ENCODE results near the gene P2RY11. TPM values are rescaled to one million over a fixed set of nuclear protein-coding genes. Genes with fewer than 3 reads are reported as not detected.

The P2RY11 gene
- total RNA-seq, 2 experiments from 2014 or later = 39.1 to 43.1 TPM

DNA sequence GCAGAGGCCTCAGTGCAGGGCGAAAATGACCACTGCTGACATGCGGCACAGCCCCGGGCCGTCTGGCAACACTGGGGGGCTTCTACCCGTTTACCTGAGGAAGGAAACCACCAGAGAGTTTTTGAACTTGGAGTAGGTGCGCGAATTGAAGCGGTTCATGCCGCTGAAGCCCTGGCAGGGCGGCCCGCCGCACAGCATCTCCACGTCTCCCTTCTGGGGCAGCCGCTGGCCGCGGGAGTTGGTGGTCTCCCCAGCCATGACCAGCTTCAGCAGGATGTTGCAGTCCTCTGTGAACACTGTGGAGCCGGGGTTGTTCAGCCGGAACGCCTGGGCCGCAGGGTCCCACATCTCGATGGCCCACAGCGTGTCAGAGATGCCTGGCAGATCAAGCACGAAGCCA lies 28.5 kb downstream of the P2RY11 start:
- Mint-ChIP-seq H3K4me1 (peaks cover 26% of the 10 kb centered on the region), H3K27ac (no peak overlapping the region), H3K36me3 (ENCODE audit: low read depth) (peaks cover 65% of the 10 kb centered on the region), H3K27me3 (no peaks in the 10 kb centered on the region), H3K4me3 (no peak overlapping the region), H3K9me3 (no peaks in the 10 kb centered on the region)
- DNase-seq = no peak
- ChIA-PET POLR2A (no interaction called here), CTCF (interaction anchor here (0.7 to 1.2 kb wide), 3 partner anchors 26 to 88 kb away, joined by 3 to 4 read pairs (median 3); no protein-coding TSS in a partner anchor)

GRCh38 chr19:10141479-10141878 lies 30.0 kb downstream of the P2RY11 start:
- H3K36me3 Mint-ChIP-seq (ENCODE audit: low read depth) = peaks cover 73% of the 10 kb centered on the region
- CTCF ChIA-PET = interaction anchor here (0.8 to 1.3 kb wide), 4 partner anchors 9 to 24 kb away, joined by 3 to 5 read pairs (median 4); partner anchors contain the start of gene EIF3G
- POLR2A ChIA-PET = interaction anchor here (0.6 kb wide), 1 partner anchor 281 kb away, joined by 5 read pairs; no protein-coding TSS in a partner anchor
- H3K9me3 Mint-ChIP-seq = no peaks in the 10 kb centered on the region
- peaks cover 36% of the 10 kb centered on the region for H3K4me1 Mint-ChIP-seq
- H3K4me3 Mint-ChIP-seq = no peak overlapping the region
- H3K27ac Mint-ChIP-seq = peak overlapping the region; percentile 80
- no peaks in the 10 kb centered on the region for H3K27me3 Mint-ChIP-seq
- no peak for DNase-seq

- peaks cover 75% of the 10 kb centered on the region for H3K36me3 Mint-ChIP-seq (ENCODE audit: low read depth)
- no peaks in the 10 kb centered on the region for H3K27me3 Mint-ChIP-seq
- peaks cover 38% of the 10 kb centered on the region for H3K4me1 Mint-ChIP-seq
- H3K4me3 Mint-ChIP-seq = no peak overlapping the region
- no peaks in the 10 kb centered on the region for H3K9me3 Mint-ChIP-seq
- POLR2A ChIA-PET = interaction anchor here (0.6 kb wide), 1 partner anchor 281 kb away, joined by 5 read pairs; no protein-coding TSS in a partner anchor
- CTCF ChIA-PET = interaction anchor here (0.8 to 1.3 kb wide), 4 partner anchors 9 to 23 kb away, joined by 3 to 5 read pairs (median 4); partner anchors contain the start of gene EIF3G
- no peak for DNase-seq
- peak overlapping the region; percentile 99 for H3K27ac Mint-ChIP-seq
Observed at GRCh38 chr19:10141973-10142372, 30.5 kb downstream of the P2RY11 start.

DNA sequence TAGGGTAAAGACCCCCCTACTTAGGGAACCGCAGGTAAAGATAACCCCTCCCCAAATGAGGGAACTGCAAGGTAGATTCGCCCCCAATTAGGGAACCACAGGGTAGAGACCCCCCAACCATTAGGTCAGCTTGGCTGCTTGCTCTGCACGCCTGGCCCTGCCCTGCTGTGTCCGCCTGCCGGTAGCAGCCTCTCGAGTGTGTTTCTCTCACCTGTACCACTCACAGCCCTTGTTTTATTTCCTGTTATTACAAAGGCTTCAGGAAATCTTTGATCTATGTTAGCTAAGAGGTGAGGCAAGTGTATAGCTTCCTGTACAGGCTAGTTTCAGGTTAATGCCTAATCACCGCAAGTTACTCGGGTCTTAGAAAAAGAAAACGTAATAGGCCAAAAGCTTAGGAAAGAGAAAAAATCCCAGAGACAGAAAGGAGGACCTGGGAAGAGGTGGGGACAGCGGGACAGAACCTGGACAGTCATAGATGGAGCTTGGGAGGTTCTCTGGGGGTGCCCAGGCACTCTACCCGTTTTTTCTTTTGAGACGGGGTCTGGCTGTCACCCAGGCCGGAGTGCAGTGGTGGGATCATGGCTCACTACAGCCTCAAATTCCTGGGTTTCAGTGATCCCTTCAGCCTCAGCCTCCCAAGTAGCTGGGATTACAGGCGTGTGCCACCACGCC lies 31.3 kb downstream of the P2RY11 start:
- POLR2A ChIA-PET = interaction anchor here (0.6 to 0.7 kb wide), 2 partner anchors 39 to 947 kb away, joined by 3 to 5 read pairs; partner anchors contain the start of gene LDLR
- CTCF ChIA-PET = interaction anchor here (0.7 to 1.2 kb wide), 6 partner anchors 8 to 108 kb away, joined by 3 to 6 read pairs (median 3); no protein-coding TSS in a partner anchor
- Mint-ChIP-seq H3K4me3 (peak overlapping the region; percentile 75), H3K9me3 (no peaks in the 10 kb centered on the region), H3K4me1 (peaks cover 38% of the 10 kb centered on the region), H3K27me3 (no peaks in the 10 kb centered on the region), H3K27ac (peak overlapping the region; percentile 99), H3K36me3 (ENCODE audit: low read depth) (peaks cover 72% of the 10 kb centered on the region)
- DNase-seq = peak; percentile 62

GRCh38 chr19:10143681-10144080 lies 32.2 kb downstream of the P2RY11 start:
- Mint-ChIP-seq H3K27me3 (no peaks in the 10 kb centered on the region), H3K27ac (peak overlapping the region; percentile 99), H3K36me3 (ENCODE audit: low read depth) (peaks cover 73% of the 10 kb centered on the region), H3K4me3 (peak overlapping the region; percentile 75), H3K9me3 (no peaks in the 10 kb centered on the region), H3K4me1 (peaks cover 38% of the 10 kb centered on the region)
- ChIA-PET CTCF (interaction anchor here (0.7 to 1.2 kb wide), 4 partner anchors 8 to 107 kb away, joined by 3 to 6 read pairs (median 3); no protein-coding TSS in a partner anchor), POLR2A (interaction anchor here (0.7 kb wide), 1 partner anchor 39 kb away, joined by 5 read pairs; no protein-coding TSS in a partner anchor)
- DNase-seq = peak; percentile 13

DNA sequence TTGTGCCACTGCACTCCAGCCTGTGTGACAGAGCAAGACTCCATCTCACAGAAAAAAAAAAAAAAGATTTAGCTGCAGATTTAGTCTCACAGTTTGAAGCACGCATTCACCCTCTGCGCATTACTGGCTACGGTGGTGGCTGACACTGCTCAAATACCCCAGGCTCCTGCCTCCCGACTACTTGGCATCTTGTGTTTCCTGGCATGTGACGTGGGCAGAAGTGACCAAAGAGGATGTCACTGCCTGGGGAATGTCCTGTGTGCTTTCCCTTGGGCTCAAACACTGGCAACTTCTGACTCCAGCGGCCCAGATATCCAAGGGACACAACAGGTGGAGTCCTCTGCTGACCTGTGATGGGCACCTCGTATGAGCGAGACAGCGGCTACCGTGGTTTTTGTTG lies 32.9 kb downstream of the P2RY11 start:
- peaks cover 38% of the 10 kb centered on the region for H3K4me1 Mint-ChIP-seq
- H3K27ac Mint-ChIP-seq = peak overlapping the region; percentile 99
- no peaks in the 10 kb centered on the region for H3K27me3 Mint-ChIP-seq

DNA sequence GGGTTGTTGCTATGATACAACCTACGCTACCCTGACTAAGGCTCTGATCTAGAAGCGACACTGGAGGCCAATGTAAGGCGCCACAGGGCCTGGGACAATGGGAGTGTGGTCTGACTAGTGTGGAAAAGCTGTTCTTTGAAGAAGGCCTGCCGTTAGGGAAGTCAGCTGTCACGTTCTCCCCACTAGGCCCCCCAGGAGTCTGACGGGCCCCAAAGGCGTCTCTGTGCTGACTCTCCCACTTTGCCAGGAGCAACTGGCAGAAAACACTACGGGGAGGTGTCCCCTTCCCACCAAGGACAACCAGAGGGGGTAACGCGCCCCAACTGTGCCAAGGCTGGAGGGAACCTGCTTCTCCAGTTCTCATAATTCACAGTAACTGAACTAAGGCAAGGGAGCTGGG lies 33.5 kb downstream of the P2RY11 start:
- peaks cover 38% of the 10 kb centered on the region for H3K4me1 Mint-ChIP-seq
- CTCF ChIA-PET = no interaction called here
- H3K27me3 Mint-ChIP-seq = no peaks in the 10 kb centered on the region
- H3K9me3 Mint-ChIP-seq = no peaks in the 10 kb centered on the region
- POLR2A ChIA-PET = no interaction called here
- H3K36me3 Mint-ChIP-seq (ENCODE audit: low read depth) = peaks cover 70% of the 10 kb centered on the region
- no peak for DNase-seq
- H3K4me3 Mint-ChIP-seq = no peak overlapping the region
- H3K27ac Mint-ChIP-seq = peak overlapping the region; percentile 71

More for the DNA sequence above, 32.9 kb downstream of the P2RY11 start:
- DNase-seq = no peak
- Mint-ChIP-seq H3K4me3 (no peak overlapping the region), H3K9me3 (no peaks in the 10 kb centered on the region), H3K36me3 (ENCODE audit: low read depth) (peaks cover 71% of the 10 kb centered on the region)
- ChIA-PET CTCF (no interaction called here), POLR2A (no interaction called here)

GRCh38 chr19:10146142-10146541 lies 34.6 kb downstream of the P2RY11 start:
- no peak overlapping the region for H3K4me3 Mint-ChIP-seq

DNA sequence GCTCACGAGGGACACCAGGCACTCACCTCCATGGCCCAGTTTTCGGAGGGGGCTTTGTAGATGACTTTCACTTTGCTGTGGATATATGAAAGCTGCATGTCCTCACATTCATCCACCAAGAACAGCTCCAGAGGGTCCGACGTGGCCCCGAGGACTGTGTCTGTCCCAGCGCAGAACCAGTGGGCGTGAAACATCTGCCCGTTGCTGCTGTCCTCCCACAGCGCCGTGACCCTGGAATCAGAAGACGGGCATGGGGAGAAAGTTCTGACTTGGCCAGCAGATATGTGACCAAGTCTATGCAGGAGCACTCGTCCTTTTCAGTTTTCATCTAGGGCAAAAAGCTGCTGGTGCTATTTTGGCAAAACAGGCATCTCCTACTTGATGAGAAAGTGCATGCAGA lies 37.9 kb downstream of the P2RY11 start:
- H3K9me3 Mint-ChIP-seq = no peaks in the 10 kb centered on the region

More at GRCh38 chr19:10146142-10146541, 34.6 kb downstream of the P2RY11 start:
- peaks cover 71% of the 10 kb centered on the region for H3K36me3 Mint-ChIP-seq (ENCODE audit: low read depth)
- no peaks in the 10 kb centered on the region for H3K27me3 Mint-ChIP-seq
- DNase-seq = no peak
- ChIA-PET CTCF (no interaction called here), POLR2A (no interaction called here)
- peaks cover 38% of the 10 kb centered on the region for H3K4me1 Mint-ChIP-seq
- no peaks in the 10 kb centered on the region for H3K9me3 Mint-ChIP-seq
- peak overlapping the region; percentile 43 for H3K27ac Mint-ChIP-seq

GRCh38 chr19:10151521-10151920 lies 40.0 kb downstream of the P2RY11 start:
- POLR2A ChIA-PET = no interaction called here
- Mint-ChIP-seq H3K4me1 (peaks cover 1% of the 10 kb centered on the region), H3K27ac (no peak overlapping the region), H3K36me3 (ENCODE audit: low read depth) (peaks cover 66% of the 10 kb centered on the region), H3K9me3 (no peaks in the 10 kb centered on the region), H3K4me3 (no peak overlapping the region), H3K27me3 (no peaks in the 10 kb centered on the region)
- no peak for DNase-seq
- CTCF ChIA-PET = interaction anchor here (1.3 kb wide), 1 partner anchor 8 kb away, joined by 3 read pairs; no protein-coding TSS in a partner anchor

More for the DNA sequence above, 37.9 kb downstream of the P2RY11 start:
- H3K27me3 Mint-ChIP-seq = no peaks in the 10 kb centered on the region
- H3K4me3 Mint-ChIP-seq = no peak overlapping the region
- ChIA-PET CTCF (interaction anchor here (0.6 to 1.0 kb wide), 2 partner anchors 13 to 52 kb away, joined by 3 read pairs; no protein-coding TSS in a partner anchor), POLR2A (no interaction called here)
- DNase-seq = no peak
- peaks cover 14% of the 10 kb centered on the region for H3K4me1 Mint-ChIP-seq
- H3K36me3 Mint-ChIP-seq (ENCODE audit: low read depth) = peaks cover 70% of the 10 kb centered on the region
- no peak overlapping the region for H3K27ac Mint-ChIP-seq

GRCh38 chr19:10152100-10152499 lies 40.6 kb downstream of the P2RY11 start:
- H3K27me3 Mint-ChIP-seq = no peaks in the 10 kb centered on the region
- POLR2A ChIA-PET = no interaction called here
- peaks cover 67% of the 10 kb centered on the region for H3K36me3 Mint-ChIP-seq (ENCODE audit: low read depth)

DNA sequence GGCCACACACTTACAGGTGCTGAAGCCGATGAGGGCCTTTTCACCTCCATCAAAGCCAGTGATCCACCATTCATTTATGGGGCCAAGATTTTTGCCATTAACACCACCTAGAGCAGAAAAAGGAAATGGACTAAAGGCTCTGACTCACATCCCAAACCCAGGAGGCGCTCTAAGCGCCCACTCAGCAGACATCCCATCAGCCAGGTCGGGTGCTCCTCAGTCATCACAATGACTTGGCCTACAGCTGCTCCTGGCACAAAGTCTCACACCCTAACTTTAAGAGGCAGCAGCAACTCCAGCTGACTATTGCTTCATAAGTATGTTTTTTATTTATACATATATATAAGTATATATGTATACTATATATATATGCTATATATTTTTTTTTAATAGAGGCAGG lies 44.3 kb downstream of the P2RY11 start:
- no peaks in the 10 kb centered on the region for H3K4me1 Mint-ChIP-seq
- no peak for DNase-seq
- no peaks in the 10 kb centered on the region for H3K27me3 Mint-ChIP-seq
- CTCF ChIA-PET = interaction anchor here (2.2 kb wide), 1 partner anchor 94 kb away, joined by 4 read pairs; no protein-coding TSS in a partner anchor
- H3K36me3 Mint-ChIP-seq (ENCODE audit: low read depth) = peaks cover 77% of the 10 kb centered on the region
- no peak overlapping the region for H3K4me3 Mint-ChIP-seq
- no peaks in the 10 kb centered on the region for H3K9me3 Mint-ChIP-seq
- POLR2A ChIA-PET = no interaction called here
- no peak overlapping the region for H3K27ac Mint-ChIP-seq

More at GRCh38 chr19:10152100-10152499, 40.6 kb downstream of the P2RY11 start:
- no peaks in the 10 kb centered on the region for H3K4me1 Mint-ChIP-seq
- CTCF ChIA-PET = interaction anchor here (0.9 to 1.3 kb wide), 2 partner anchors 9 to 16 kb away, joined by 3 read pairs; no protein-coding TSS in a partner anchor
- H3K9me3 Mint-ChIP-seq = no peaks in the 10 kb centered on the region
- no peak for DNase-seq
- H3K4me3 Mint-ChIP-seq = no peak overlapping the region
- no peak overlapping the region for H3K27ac Mint-ChIP-seq

GRCh38 chr19:10158071-10158470 lies 46.6 kb downstream of the P2RY11 start:
- Mint-ChIP-seq H3K27ac (no peak overlapping the region), H3K36me3 (ENCODE audit: low read depth) (peaks cover 69% of the 10 kb centered on the region), H3K4me3 (no peak overlapping the region), H3K4me1 (no peaks in the 10 kb centered on the region), H3K27me3 (no peaks in the 10 kb centered on the region), H3K9me3 (no peaks in the 10 kb centered on the region)
- ChIA-PET POLR2A (no interaction called here), CTCF (no interaction called here)
- no peak for DNase-seq
